HG03025 (cell line): Measurements from ENCODE around the gene SGCD.

Source experiments
- ATAC-seq: cut with Tn5 transposase; IDR thresholded peaks from one replicate; pipeline ENCODE4 v1.9.1; 2021; ENCODE audit warnings: mild to moderate bottlenecking, moderate library complexity; ENCODE audit not compliant: unreplicated experiment, low FRiP score

Gene SGCD

GRCh38 chr5:156446526-156446925 is 119.6 kb downstream of the SGCD start:
- no peak for ATAC-seq

GRCh38 chr5:156450778-156451177 is 123.8 kb downstream of the SGCD start:
- ATAC-seq = no peak

- no peak for ATAC-seq
These were observed 124.5 kb downstream of the SGCD start for GRCh38 chr5:156451505-156451904.

GRCh38 chr5:156456857-156457256 is 129.9 kb downstream of the SGCD start:
- ATAC-seq = no peak

- no peak for ATAC-seq
These were observed 132.9 kb downstream of the SGCD start for GRCh38 chr5:156459812-156460385.

GRCh38 chr5:156460471-156460870 is 133.5 kb downstream of the SGCD start:
- ATAC-seq = no peak

GRCh38 chr5:156466871-156467270 is 139.9 kb downstream of the SGCD start:
- no peak for ATAC-seq

GRCh38 chr5:156469636-156470035 is 142.7 kb downstream of the SGCD start:
- no peak for ATAC-seq

GRCh38 chr5:156471893-156472292 is 144.9 kb downstream of the SGCD start:
- ATAC-seq = no peak

GRCh38 chr5:156473269-156473908 is 146.4 kb downstream of the SGCD start:
- ATAC-seq = no peak

GRCh38 chr5:156474251-156474650 is 147.3 kb downstream of the SGCD start:
- no peak for ATAC-seq

- no peak for ATAC-seq
These were observed 148.5 kb downstream of the SGCD start for GRCh38 chr5:156475182-156476157.

GRCh38 chr5:156476158-156476551 is 149.2 kb downstream of the SGCD start:
- no peak for ATAC-seq

- ATAC-seq = no peak
These were observed 149.7 kb downstream of the SGCD start for GRCh38 chr5:156476678-156477077.

- no peak for ATAC-seq
These were observed 150.2 kb downstream of the SGCD start for GRCh38 chr5:156477196-156477595.

- no peak for ATAC-seq
These were observed 152.9 kb downstream of the SGCD start for GRCh38 chr5:156479849-156480248.

- ATAC-seq = no peak
These were observed 154.8 kb downstream of the SGCD start for GRCh38 chr5:156481741-156482140.

- no peak for ATAC-seq
These were observed 155.9 kb downstream of the SGCD start for GRCh38 chr5:156482818-156483217.

GRCh38 chr5:156486394-156487238 is 159.7 kb downstream of the SGCD start:
- ATAC-seq = no peak

GRCh38 chr5:156491766-156492165 is 164.8 kb downstream of the SGCD start:
- no peak for ATAC-seq
